ENCODE data around the gene SMIM15.

The SMIM15 gene

GRCh38 chr5:61180886-61181285 lies 18.6 kb upstream of the SMIM15 start:
- Histone ChIP-seq H3K9me3 (ENCODE audit: insufficient read depth, low read depth, low read length) (no peaks in the 10 kb centered on the region), H3K4me1 (ENCODE audit: insufficient read depth, low read length) (no peaks in the 10 kb centered on the region), H3K4me3 (ENCODE audit: low read length) (no peak overlapping the region), H3K27me3 (ENCODE audit: insufficient read depth, low read length) (no peaks in the 10 kb centered on the region), H3K27ac (ENCODE audit: low read length) (no peak overlapping the region), H3K9ac (ENCODE audit: low read depth, low read length) (no peak overlapping the region), H3K36me3 (ENCODE audit: insufficient read depth, low read depth, low read length) (no peaks in the 10 kb centered on the region)

GRCh38 chr5:61178702-61179101 lies 16.4 kb upstream of the SMIM15 start:
- H3K27ac ChIP-seq (ENCODE audit: low read length) = no peak overlapping the region
- no peaks in the 10 kb centered on the region for H3K4me1 ChIP-seq (ENCODE audit: insufficient read depth, low read length)
- H3K27me3 ChIP-seq (ENCODE audit: insufficient read depth, low read length) = no peaks in the 10 kb centered on the region
- H3K36me3 ChIP-seq (ENCODE audit: insufficient read depth, low read depth, low read length) = no peaks in the 10 kb centered on the region
- H3K9me3 ChIP-seq (ENCODE audit: insufficient read depth, low read depth, low read length) = no peaks in the 10 kb centered on the region
- H3K4me3 ChIP-seq (ENCODE audit: low read length) = no peak overlapping the region
- H3K9ac ChIP-seq (ENCODE audit: low read depth, low read length) = no peak overlapping the region

- H3K9me3 ChIP-seq (ENCODE audit: insufficient read depth, low read depth, low read length) = no peaks in the 10 kb centered on the region
- no peak overlapping the region for H3K9ac ChIP-seq (ENCODE audit: low read depth, low read length)
- H3K27me3 ChIP-seq (ENCODE audit: insufficient read depth, low read length) = no peaks in the 10 kb centered on the region
- no peaks in the 10 kb centered on the region for H3K36me3 ChIP-seq (ENCODE audit: insufficient read depth, low read depth, low read length)
- no peak overlapping the region for H3K4me3 ChIP-seq (ENCODE audit: low read length)
- no peaks in the 10 kb centered on the region for H3K4me1 ChIP-seq (ENCODE audit: insufficient read depth, low read length)
- no peak overlapping the region for H3K27ac ChIP-seq (ENCODE audit: low read length)
Observed at GRCh38 chr5:61177716-61178115, 15.4 kb upstream of the SMIM15 start.

GRCh38 chr5:61177070-61177469 lies 14.8 kb upstream of the SMIM15 start:
- no peaks in the 10 kb centered on the region for H3K27me3 ChIP-seq (ENCODE audit: insufficient read depth, low read length)
- H3K36me3 ChIP-seq (ENCODE audit: insufficient read depth, low read depth, low read length) = no peaks in the 10 kb centered on the region
- no peak overlapping the region for H3K9ac ChIP-seq (ENCODE audit: low read depth, low read length)
- no peaks in the 10 kb centered on the region for H3K4me1 ChIP-seq (ENCODE audit: insufficient read depth, low read length)
- no peaks in the 10 kb centered on the region for H3K9me3 ChIP-seq (ENCODE audit: insufficient read depth, low read depth, low read length)
- H3K27ac ChIP-seq (ENCODE audit: low read length) = no peak overlapping the region
- H3K4me3 ChIP-seq (ENCODE audit: low read length) = no peak overlapping the region

- no peaks in the 10 kb centered on the region for H3K27me3 ChIP-seq (ENCODE audit: insufficient read depth, low read length)
- H3K4me3 ChIP-seq (ENCODE audit: low read length) = no peak overlapping the region
- H3K36me3 ChIP-seq (ENCODE audit: insufficient read depth, low read depth, low read length) = no peaks in the 10 kb centered on the region
- H3K4me1 ChIP-seq (ENCODE audit: insufficient read depth, low read length) = no peaks in the 10 kb centered on the region
- no peak overlapping the region for H3K27ac ChIP-seq (ENCODE audit: low read length)
- no peaks in the 10 kb centered on the region for H3K9me3 ChIP-seq (ENCODE audit: insufficient read depth, low read depth, low read length)
- no peak overlapping the region for H3K9ac ChIP-seq (ENCODE audit: low read depth, low read length)
Observed at GRCh38 chr5:61176631-61177030, 14.4 kb upstream of the SMIM15 start.

GRCh38 chr5:61171479-61171878 lies 9.2 kb upstream of the SMIM15 start:
- Histone ChIP-seq H3K4me1 (ENCODE audit: insufficient read depth, low read length) (peaks cover 5% of the 10 kb centered on the region; the same call in 1 of the 2 replicates), H3K9ac (ENCODE audit: low read depth, low read length) (no peak overlapping the region), H3K36me3 (ENCODE audit: insufficient read depth, low read depth, low read length) (no peaks in the 10 kb centered on the region), H3K27me3 (ENCODE audit: insufficient read depth, low read length) (no peaks in the 10 kb centered on the region), H3K4me3 (ENCODE audit: low read length) (no peak overlapping the region), H3K9me3 (ENCODE audit: insufficient read depth, low read depth, low read length) (no peaks in the 10 kb centered on the region), H3K27ac (ENCODE audit: low read length) (no peak overlapping the region)

GRCh38 chr5:61168951-61169350 lies 6.7 kb upstream of the SMIM15 start:
- no peak overlapping the region for H3K27ac ChIP-seq (ENCODE audit: low read length)
- H3K9me3 ChIP-seq (ENCODE audit: insufficient read depth, low read depth, low read length) = peaks cover 5% of the 10 kb centered on the region; the same call in 1 of the 2 replicates
- H3K4me1 ChIP-seq (ENCODE audit: insufficient read depth, low read length) = peaks cover 5% of the 10 kb centered on the region; the same call in 1 of the 2 replicates

GRCh38 chr5:61167382-61167781 lies 5.1 kb upstream of the SMIM15 start:
- no peak overlapping the region for H3K27ac ChIP-seq (ENCODE audit: low read length)
- no peak overlapping the region for H3K4me3 ChIP-seq (ENCODE audit: low read length)
- H3K9me3 ChIP-seq (ENCODE audit: insufficient read depth, low read depth, low read length) = peaks cover 6% of the 10 kb centered on the region; the same call in 1 of the 2 replicates
- no peaks in the 10 kb centered on the region for H3K27me3 ChIP-seq (ENCODE audit: insufficient read depth, low read length)
- H3K4me1 ChIP-seq (ENCODE audit: insufficient read depth, low read length) = peaks cover 8% of the 10 kb centered on the region; the same call in 1 of the 2 replicates
- H3K36me3 ChIP-seq (ENCODE audit: insufficient read depth, low read depth, low read length) = no peaks in the 10 kb centered on the region
- H3K9ac ChIP-seq (ENCODE audit: low read depth, low read length) = no peak overlapping the region

More at GRCh38 chr5:61168951-61169350, 6.7 kb upstream of the SMIM15 start:
- Histone ChIP-seq H3K4me3 (ENCODE audit: low read length) (no peak overlapping the region), H3K27me3 (ENCODE audit: insufficient read depth, low read length) (no peaks in the 10 kb centered on the region), H3K36me3 (ENCODE audit: insufficient read depth, low read depth, low read length) (no peaks in the 10 kb centered on the region), H3K9ac (ENCODE audit: low read depth, low read length) (no peak overlapping the region)

GRCh38 chr5:61163905-61164304 lies 1.6 kb upstream of the SMIM15 start:
- Histone ChIP-seq H3K27me3 (ENCODE audit: insufficient read depth, low read length) (no peaks in the 10 kb centered on the region), H3K9me3 (ENCODE audit: insufficient read depth, low read depth, low read length) (peaks cover 6% of the 10 kb centered on the region; the same call in 1 of the 2 replicates), H3K4me1 (ENCODE audit: insufficient read depth, low read length) (peaks cover 5% of the 10 kb centered on the region; the same call in 1 of the 2 replicates), H3K4me3 (ENCODE audit: low read length) (peak overlapping the region; percentile 97), H3K27ac (ENCODE audit: low read length) (no peak overlapping the region), H3K9ac (ENCODE audit: low read depth, low read length) (no peak overlapping the region; the same call in 1 of the 2 replicates), H3K36me3 (ENCODE audit: insufficient read depth, low read depth, low read length) (peaks cover 21% of the 10 kb centered on the region)

GRCh38 chr5:61162832-61163567 lies 732 bp upstream of the SMIM15 start:
- Histone ChIP-seq H3K27ac (ENCODE audit: low read length) (peak overlapping the region; percentile 73), H3K36me3 (ENCODE audit: insufficient read depth, low read depth, low read length) (peaks cover 30% of the 10 kb centered on the region), H3K27me3 (ENCODE audit: insufficient read depth, low read length) (no peaks in the 10 kb centered on the region), H3K9me3 (ENCODE audit: insufficient read depth, low read depth, low read length) (peaks cover 6% of the 10 kb centered on the region; the same call in 1 of the 2 replicates), H3K9ac (ENCODE audit: low read depth, low read length) (peak overlapping the region; percentile 96), H3K4me1 (ENCODE audit: insufficient read depth, low read length) (peaks cover 3% of the 10 kb centered on the region; the same call in 1 of the 2 replicates), H3K4me3 (ENCODE audit: low read length) (peak overlapping the region; percentile 97)

- Histone ChIP-seq H3K36me3 (ENCODE audit: insufficient read depth, low read depth, low read length) (peaks cover 44% of the 10 kb centered on the region), H3K27ac (ENCODE audit: low read length) (no peak overlapping the region), H3K4me3 (ENCODE audit: low read length) (peak overlapping the region; percentile 97), H3K9ac (ENCODE audit: low read depth, low read length) (no peak overlapping the region), H3K4me1 (ENCODE audit: insufficient read depth, low read length) (peaks cover 3% of the 10 kb centered on the region; the same call in 1 of the 2 replicates), H3K27me3 (ENCODE audit: insufficient read depth, low read length) (no peaks in the 10 kb centered on the region), H3K9me3 (ENCODE audit: insufficient read depth, low read depth, low read length) (peaks cover 6% of the 10 kb centered on the region; the same call in 1 of the 2 replicates)
Observed at GRCh38 chr5:61160497-61160896, 1.8 kb downstream of the SMIM15 start.

GRCh38 chr5:61159836-61160235 lies 2.4 kb downstream of the SMIM15 start:
- Histone ChIP-seq H3K4me1 (ENCODE audit: insufficient read depth, low read length) (0 out of 2 replicates have a peak, but pooled peaks cover 3% of the 10 kb centered on the region), H3K9ac (ENCODE audit: low read depth, low read length) (no peak overlapping the region), H3K27ac (ENCODE audit: low read length) (no peak overlapping the region), H3K36me3 (ENCODE audit: insufficient read depth, low read depth, low read length) (peaks cover 44% of the 10 kb centered on the region), H3K4me3 (ENCODE audit: low read length) (no peak overlapping the region), H3K27me3 (ENCODE audit: insufficient read depth, low read length) (no peaks in the 10 kb centered on the region), H3K9me3 (ENCODE audit: insufficient read depth, low read depth, low read length) (peaks cover 6% of the 10 kb centered on the region; the same call in 1 of the 2 replicates)
